OCI-LY7 (cell line): ENCODE results near the gene HS6ST3. TPM values are rescaled to one million over a fixed set of nuclear protein-coding genes. Genes with fewer than 3 reads are reported as not detected.

ENCODE experiments used
- BruUV-seq: library from RNA; stranded (reverse); fragments of 400-500 nt; replicated peaks from 2 replicates; lab custom pipeline; 2021; lab: Mats Ljungman, UMichigan
- CTCF ChIA-PET: fragments of 300-600 bp; sonication (Branson Sonifier 250); formaldehyde crosslinking; loops from one replicate; lab custom pipeline; 2022; ENCODE audit warnings: antibody characterized with exemption; ENCODE audit not compliant: unreplicated experiment; lab: Charles Lee
- POLR2A ChIA-PET: fragments of 300-600 bp; sonication (Branson Sonifier 250); formaldehyde crosslinking; loops from one replicate; lab custom pipeline; 2022; ENCODE audit warnings: antibody characterized with exemption; lab: Charles Lee
- DNase-seq: peaks from one replicate; pipeline ENCODE4 v3.0.0-alpha.2; 2015; ENCODE audit warnings: low spot score
- H2AFZ ChIP-seq: fragments of 200-600 bp; sonication (generic), shearing (Covaris generic); 2 replicates; pipeline ENCODE4 v1.6.1; 2014; ENCODE audit warnings: mild to moderate bottlenecking, antibody characterized with exemption, low read length, moderate library complexity
- H3K27ac ChIP-seq: fragments of 200-600 bp; sonication (generic); 2 replicates; pipeline ENCODE4 v1.5.1; 2014; ENCODE audit warnings: mixed run types, low read depth, mild to moderate bottlenecking, moderate library complexity, low read length, inconsistent platforms; ENCODE audit not compliant: poor library complexity, severe bottlenecking
- H3K36me3 ChIP-seq: fragments of 200-600 bp; sonication (generic); 2 replicates; pipeline ENCODE4 v1.6.1; 2014; ENCODE audit warnings: mild to moderate bottlenecking, antibody characterized with exemption, low read length, moderate library complexity, mixed read lengths; ENCODE audit not compliant: insufficient read depth
- H3K4me1 ChIP-seq: fragments of 200-600 bp; sonication (generic); 2 replicates; pipeline ENCODE4 v1.5.1; 2014; ENCODE audit warnings: mild to moderate bottlenecking, low read length; ENCODE audit not compliant: insufficient read depth, poor library complexity, severe bottlenecking
- H3K4me2 ChIP-seq: fragments of 200-600 bp; sonication (generic); 2 replicates; pipeline ENCODE4 v1.6.1; 2014; ENCODE audit warnings: mild to moderate bottlenecking, low read length
- H3K4me3 ChIP-seq: fragments of 200-600 bp; sonication (generic); 2 replicates; pipeline ENCODE4 v1.5.1; 2014; ENCODE audit warnings: mild to moderate bottlenecking, low read depth, low read length; ENCODE audit not compliant: poor library complexity, severe bottlenecking
- H3K79me2 ChIP-seq: fragments of 200-600 bp; sonication (generic); 2 replicates; pipeline ENCODE4 v1.6.1; 2016; ENCODE audit warnings: low read depth, mild to moderate bottlenecking, low read length, moderate library complexity, mixed read lengths; ENCODE audit not compliant: insufficient read depth
- H3K9me2 ChIP-seq: fragments of 200-600 bp; sonication (generic); 2 replicates; pipeline ENCODE4 v1.6.1; 2016; ENCODE audit warnings: mild to moderate bottlenecking, low read length, mixed read lengths; ENCODE audit not compliant: insufficient read depth
- H3K9me3 ChIP-seq: fragments of 200-600 bp; sonication (generic); 2 replicates; pipeline ENCODE4 v1.6.1; 2014; ENCODE audit warnings: mild to moderate bottlenecking, mixed run types, low read length, mixed read lengths
- H4K20me1 ChIP-seq: fragments of 200-600 bp; sonication (generic); 2 replicates; pipeline ENCODE4 v1.6.1; 2014; ENCODE audit warnings: mild to moderate bottlenecking, antibody characterized with exemption, low read length, moderate library complexity, mixed read lengths; ENCODE audit not compliant: insufficient read depth
- CTCF ChIP-seq: fragments of 200-600 bp; sonication (generic); conservative IDR thresholded peaks from 2 replicates; pipeline ENCODE4 v1.5.1; 2014; ENCODE audit warnings: mild to moderate bottlenecking, antibody characterized with exemption, low read length, moderate library complexity, mixed read lengths
- EZH2phosphoT487 ChIP-seq: fragments of 200-600 bp; sonication (generic); IDR thresholded peaks from 2 replicates; pipeline ENCODE4 v1.6.1; 2018; ENCODE audit warnings: low read depth, borderline replicate concordance, mild to moderate bottlenecking, mixed run types, antibody characterized with exemption, low read length, moderate library complexity, mixed read lengths
- intact Hi-C: fragments of 100-400 bp; cut with micrococcal nuclease; formaldehyde crosslinking; loops from one replicate; pipeline ENCODE4 v1.10.0; 2022; ENCODE audit not compliant: unreplicated experiment
- total RNA-seq, 2 experiments: library from RNA; depleted of rRNA in 1 of 2; stranded (reverse); fragments of >200 nt in 1 of 2; shearing (Covaris generic) in 1 of 2; gene quantifications; 2 replicates each; pipeline ENCODE4 v1.2.3, GENCODE V29; 2014 to 2022

The HS6ST3 gene
- total RNA-seq, 2 experiments from 2014 or later, result not detected

GRCh38 chr13:96200810-96201209 lies 110.9 kb downstream of the HS6ST3 start:
- no peak overlapping the region for H2AFZ ChIP-seq
- no peak for TF ChIP-seq EZH2phosphoT487
- TF ChIP-seq CTCF, result no peak
- no peaks in the 10 kb centered on the region for H3K36me3 ChIP-seq
- intact Hi-C loops, result no loop called here
- no peaks in the 10 kb centered on the region for H4K20me1 ChIP-seq
- no peaks in the 10 kb centered on the region for H3K4me1 ChIP-seq
- ChIA-PET POLR2A (no interaction called here), CTCF (no interaction called here)
- H3K4me3 ChIP-seq, result no peak overlapping the region
- no peak overlapping the region for H3K4me2 ChIP-seq
- no TSS peak for BruUV-seq
- DNase-seq, result no peak
- H3K79me2 ChIP-seq, result no peaks in the 10 kb centered on the region
- H3K9me3 ChIP-seq, result no peaks in the 10 kb centered on the region
- no peaks in the 10 kb centered on the region for H3K9me2 ChIP-seq
- H3K27ac ChIP-seq, result no peak overlapping the region

GRCh38 chr13:96202315-96202714 lies 112.4 kb downstream of the HS6ST3 start:
- Histone ChIP-seq H2AFZ (no peak overlapping the region), H3K4me3 (no peak overlapping the region), H3K9me3 (no peaks in the 10 kb centered on the region), H4K20me1 (no peaks in the 10 kb centered on the region), H3K79me2 (no peaks in the 10 kb centered on the region), H3K36me3 (no peaks in the 10 kb centered on the region), H3K9me2 (no peaks in the 10 kb centered on the region), H3K4me2 (no peak overlapping the region), H3K27ac (no peak overlapping the region), H3K4me1 (no peaks in the 10 kb centered on the region)
- TF ChIP-seq EZH2phosphoT487, result no peak
- no peak for TF ChIP-seq CTCF
- BruUV-seq, result no TSS peak
- DNase-seq, result no peak
- ChIA-PET POLR2A (no interaction called here), CTCF (no interaction called here)
- intact Hi-C loops, result no loop called here

- TF ChIP-seq EZH2phosphoT487 (no peak), CTCF (no peak)
- intact Hi-C loops, result no loop called here
Measured at GRCh38 chr13:96203471-96203870, 113.6 kb downstream of the HS6ST3 start.

More at GRCh38 chr13:96203471-96203870, 113.6 kb downstream of the HS6ST3 start:
- DNase-seq, result no peak
- Histone ChIP-seq H2AFZ (no peak overlapping the region), H4K20me1 (no peaks in the 10 kb centered on the region), H3K4me2 (no peak overlapping the region), H3K9me2 (no peaks in the 10 kb centered on the region), H3K36me3 (no peaks in the 10 kb centered on the region), H3K9me3 (no peaks in the 10 kb centered on the region), H3K79me2 (no peaks in the 10 kb centered on the region), H3K4me1 (no peaks in the 10 kb centered on the region), H3K4me3 (no peak overlapping the region), H3K27ac (no peak overlapping the region)
- CTCF ChIA-PET, result no interaction called here
- POLR2A ChIA-PET, result interaction anchor here (0.5 kb wide), 1 partner anchor 1280 kb away, joined by 3 read pairs; no protein-coding TSS in a partner anchor
- no TSS peak for BruUV-seq
